T-cell (primary cell): ENCODE data around the gene AKR7A2. TPM values are rescaled to one million over a fixed set of nuclear protein-coding genes. Genes with fewer than 3 reads are reported as not detected.
"Not testable (repeated sequence)": the region's sequence is repeated elsewhere in the genome, so short reads cannot be mapped to it uniquely, and the experiment has no call there.

Source experiments
- ATAC-seq, 4 experiments: fragments of 200-7000 bp in 3 of 4; fragments of 150-1000 bp in 1 of 4; cut with Tn5 transposase; replicated peaks in 1 of 4; 1 replicate in 3 of 4; 2 replicates in 1 of 4; pipeline ENCODE4 v1.10.0; 2021; ENCODE audit warnings: moderate library complexity in 3 of 4, mild to moderate bottlenecking in 2 of 4, moderate number of reproducible peaks in 1 of 4
- CTCF ChIA-PET, 2 donors: fragments of 300-600 bp; sonication (Branson Sonifier 250); formaldehyde crosslinking; loops; one replicate each; lab custom pipeline; 2022; ENCODE audit warnings: antibody characterized with exemption in 2 of 2; lab: Charles Lee
- POLR2A ChIA-PET, 2 donors: fragments of 300-600 bp; sonication (Branson Sonifier 250); formaldehyde crosslinking; loops; one replicate each; lab custom pipeline; 2022; ENCODE audit warnings: antibody characterized with exemption in 2 of 2; lab: Charles Lee
- DNase-seq, 35 experiments: peaks; one replicate each; pipeline versions ENCODE4 v3.0.0 to v3.0.0-alpha.2; 2013 to 2023
- H3K27ac ChIP-seq: one replicate; pipeline ENCODE4 v1.5.1; 2013; ENCODE audit warnings: low read length
- H3K27me3 ChIP-seq, 2 experiments: replicated peaks in 1 of 2; 1 replicate in 1 of 2; 2 replicates in 1 of 2; pipeline versions ENCODE4 v1.6.1 to v1.7.0; 2013; ENCODE audit warnings: low read length in 1 of 2, mixed read lengths in 1 of 2; ENCODE audit not compliant: control insufficient read depth in 2 of 2, insufficient read depth in 2 of 2; ENCODE audit errors: extremely low read depth in 1 of 2
- H3K36me3 ChIP-seq, 2 donors: 1 replicate in 1 of 2; 2 replicates in 1 of 2; pipeline versions ENCODE4 v1.6.1 to v1.7.0; 2013; ENCODE audit warnings: low read length in 1 of 2; ENCODE audit not compliant: control insufficient read depth in 2 of 2, insufficient read depth in 1 of 2; ENCODE audit errors: extremely low read depth in 1 of 2
- H3K4me1 ChIP-seq, 2 experiments: 1 replicate in 1 of 2; 2 replicates in 1 of 2; pipeline versions ENCODE4 v1.6.1 to v1.7.0; 2013; ENCODE audit warnings: low read length in 2 of 2, mixed read lengths in 1 of 2; ENCODE audit not compliant: insufficient read depth in 2 of 2, control insufficient read depth in 1 of 2; ENCODE audit errors: extremely low read depth in 1 of 2
- H3K4me3 ChIP-seq, 2 donors: 1 replicate in 1 of 2; 2 replicates in 1 of 2; pipeline versions ENCODE4 v1.5.1 to v1.7.0; 2013; ENCODE audit warnings: mild to moderate bottlenecking in 2 of 2, low read length in 1 of 2, moderate library complexity in 1 of 2; ENCODE audit not compliant: control insufficient read depth in 1 of 2; ENCODE audit errors: extremely low read depth in 1 of 2
- H3K9me3 ChIP-seq: 2 replicates; pipeline ENCODE4 v1.7.0; 2013
- H3K27ac Mint-ChIP-seq, 2 donors: one replicate each; pipeline ENCODE4 v1.8.0; 2020 to 2021; ENCODE audit warnings: mild to moderate bottlenecking in 2 of 2, mixed read lengths in 2 of 2
- H3K27me3 Mint-ChIP-seq, 2 donors: one replicate each; pipeline ENCODE4 v1.8.0; 2021 to 2022; ENCODE audit warnings: mixed read lengths in 2 of 2
- H3K36me3 Mint-ChIP-seq: one replicate; pipeline ENCODE4 v1.8.0; 2021; ENCODE audit warnings: mixed read lengths
- H3K4me1 Mint-ChIP-seq, 3 donors: one replicate each; pipeline ENCODE4 v1.8.0; 2020 to 2022; ENCODE audit warnings: mixed read lengths in 3 of 3, mild to moderate bottlenecking in 1 of 3
- H3K4me3 Mint-ChIP-seq, 3 donors: one replicate each; pipeline ENCODE4 v1.8.0; 2020 to 2022; ENCODE audit warnings: mild to moderate bottlenecking in 3 of 3, mixed read lengths in 3 of 3, moderate library complexity in 3 of 3
- H3K9me3 Mint-ChIP-seq, 3 donors: one replicate each; pipeline ENCODE4 v1.8.0; 2020 to 2022; ENCODE audit warnings: mixed read lengths in 3 of 3
- WGBS: methylation state at CpG from one replicate; pipeline ENCODE4 v1.1.5; 2013; ENCODE audit warnings: missing lambda C conversion rate; ENCODE audit not compliant: insufficient coverage; 5-methylcytosine and 5-hydroxymethylcytosine counted together
- total RNA-seq, 35 experiments: library from RNA in 6 of 35; stranded (reverse) in 6 of 35; fragments of 120-200 nt in 1 of 35; gene quantifications; one replicate each; pipeline versions ENCODE4 v1.2.1 to v1.2.4 and lab custom pipeline; 2013 to 2026

Gene AKR7A2
- total RNA-seq, 5 donors from 2014 or later (not counting 1 experiment from before 2014, with no cell fraction given), result 20.8 to 35.4 (median 32.0) TPM

DNA sequence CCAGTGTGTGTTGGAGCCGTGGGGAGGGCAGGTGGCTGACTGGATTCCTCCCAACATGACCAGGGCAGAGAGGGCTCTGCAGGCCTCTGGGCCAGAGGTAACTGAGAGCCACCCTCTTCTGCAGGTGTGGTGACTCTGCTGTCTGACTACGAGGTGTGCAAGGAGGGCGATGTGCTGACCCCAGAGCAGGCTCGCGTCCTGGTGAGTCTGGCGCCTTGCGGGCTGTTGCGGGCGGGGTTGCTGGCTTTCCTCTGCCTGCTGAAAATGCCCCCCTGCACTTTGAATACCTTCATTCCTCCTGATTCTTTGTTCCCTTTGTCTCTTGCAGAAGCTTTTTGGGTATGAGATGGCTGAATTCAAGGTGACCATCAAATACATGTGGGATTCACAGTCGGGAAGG lies 53.6 kb downstream of the AKR7A2 start:
- Histone ChIP-seq H3K4me1 (peaks cover under 1 to 11% of the 10 kb centered on the region in 2 experiments), H3K36me3 (peaks cover 22 to 52% of the 10 kb centered on the region in 2 donors), H3K4me3 (no peak overlapping the region), H3K9me3 (no peaks in the 10 kb centered on the region), H3K27me3 (no peaks in the 10 kb centered on the region), H3K27ac (no peak overlapping the region)
- H3K4me1 Mint-ChIP-seq, result peaks cover 5 to 18% (median 14%) of the 10 kb centered on the region in 3 donors
- no peaks in the 10 kb centered on the region for H3K9me3 Mint-ChIP-seq
- no peaks in the 10 kb centered on the region for H3K27me3 Mint-ChIP-seq
- H3K27ac Mint-ChIP-seq, result no peak overlapping the region
- DNase-seq, result no peak
- WGBS, result 100% methylated on average over 3 of the region's 10 CpGs
- POLR2A ChIA-PET, result no interaction called here
- CTCF ChIA-PET, result no interaction called here
- ATAC-seq, result no peak
- H3K4me3 Mint-ChIP-seq, result no peak overlapping the region
- peaks cover 24% of the 10 kb centered on the region for H3K36me3 Mint-ChIP-seq

DNA sequence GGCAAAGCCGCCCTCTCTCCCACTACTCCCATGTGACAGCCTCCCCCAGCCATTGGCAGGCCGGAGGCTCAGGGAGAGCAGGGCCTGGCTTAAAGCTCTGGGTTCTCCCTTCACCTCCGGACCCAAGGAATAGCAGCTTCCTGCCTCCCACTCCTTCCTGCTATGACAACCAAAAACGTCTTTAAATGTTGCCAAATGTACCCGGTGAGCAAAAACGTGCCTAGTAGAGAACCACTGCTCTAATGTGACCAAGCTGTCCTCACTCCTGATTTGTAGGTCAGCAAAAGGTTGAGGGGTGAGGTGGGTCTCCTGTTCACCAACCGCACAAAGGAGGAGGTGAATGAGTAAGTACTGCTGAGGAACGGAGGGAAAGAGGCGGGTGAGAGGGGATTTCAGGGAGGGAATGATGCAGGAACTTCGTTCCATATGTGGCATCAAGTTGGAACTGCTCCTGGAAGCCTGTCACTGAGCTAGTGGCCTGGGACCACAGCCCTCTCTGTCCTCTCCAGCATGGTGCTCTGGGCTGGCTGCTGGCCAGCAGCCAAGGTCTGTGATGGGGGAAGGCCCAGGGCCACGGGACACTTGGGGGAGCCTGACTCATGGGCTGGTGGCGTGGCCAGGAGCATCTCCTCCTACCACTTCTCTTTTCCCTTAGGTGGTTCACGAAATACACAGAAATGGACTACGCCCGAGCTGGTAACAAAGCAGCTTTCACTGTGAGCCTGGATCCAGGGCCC lies 54.6 kb downstream of the AKR7A2 start:
- ChIA-PET CTCF (interaction anchor here in 1 of 2 donors (0.7 kb wide), 1 partner anchor 274 kb away, joined by 3 read pairs; no protein-coding TSS in a partner anchor), POLR2A (no interaction called here)
- DNase-seq, result no peak
- no peaks in the 10 kb centered on the region for H3K27me3 ChIP-seq
- Mint-ChIP-seq H3K27me3 (no peaks in the 10 kb centered on the region), H3K27ac (peak overlapping the region in 1 of 2 donors; percentile 72), H3K4me3 (no peak overlapping the region), H3K36me3 (peaks cover 24% of the 10 kb centered on the region), H3K4me1 (peaks cover 13 to 26% (median 22%) of the 10 kb centered on the region in 3 donors), H3K9me3 (no peaks in the 10 kb centered on the region)
- H3K36me3 ChIP-seq, result peaks cover 22 to 52% of the 10 kb centered on the region in 2 donors
- no peak for ATAC-seq
- WGBS, result 51% methylated on average over 13 of the region's 15 CpGs
- peaks cover 5 to 21% of the 10 kb centered on the region in 2 experiments for H3K4me1 ChIP-seq
- H3K27ac ChIP-seq, result no peak overlapping the region
- H3K4me3 ChIP-seq, result no peak overlapping the region
- no peaks in the 10 kb centered on the region for H3K9me3 ChIP-seq

DNA sequence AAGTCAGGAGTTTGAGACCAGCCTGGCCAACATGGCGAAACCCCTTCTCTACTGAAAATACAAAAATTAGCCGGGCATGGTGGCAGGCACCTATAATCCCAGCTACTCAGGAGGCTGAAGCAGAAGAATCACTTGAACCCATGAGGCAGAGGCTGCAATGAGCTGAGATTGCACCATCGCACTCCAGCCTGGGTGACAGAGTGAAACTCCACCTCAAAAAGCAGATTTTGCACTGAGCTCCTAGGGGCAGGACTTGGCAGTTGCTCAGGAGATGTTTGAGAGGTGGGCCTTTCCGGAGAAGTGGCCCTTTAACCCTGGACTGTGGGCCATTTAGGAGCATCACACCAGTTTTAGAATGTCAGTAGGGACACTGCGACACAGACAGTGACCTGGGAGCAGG lies 55.6 kb downstream of the AKR7A2 start:
- not testable (repeated sequence) for H3K27me3 Mint-ChIP-seq
- H3K36me3 Mint-ChIP-seq, result peaks cover 24% of the 10 kb centered on the region

DNA sequence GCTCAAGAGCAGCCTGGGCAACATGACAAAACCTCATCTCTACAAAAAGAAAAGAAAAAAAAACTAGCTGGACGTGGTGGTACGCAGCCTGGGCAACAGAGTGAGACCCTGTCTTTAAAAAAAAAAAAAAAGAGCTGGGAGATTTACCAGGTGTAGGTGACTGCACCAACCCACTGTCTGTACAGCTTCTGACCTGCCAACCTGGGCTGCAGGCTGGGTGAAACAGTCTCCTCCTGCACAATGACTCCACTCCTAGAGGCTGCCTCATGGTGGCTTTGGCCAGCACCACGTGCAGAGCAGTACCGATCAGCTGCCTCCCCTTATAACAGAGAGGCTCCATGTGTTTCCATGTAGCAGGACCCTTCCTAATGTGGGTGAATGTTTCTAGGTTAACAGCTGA lies 56.7 kb downstream of the AKR7A2 start:
- WGBS, result no CpG with 5 or more reads among the region's 4 CpGs
- DNase-seq, result no peak
- H3K4me1 ChIP-seq, result peaks cover 12 to 35% of the 10 kb centered on the region in 2 experiments
- Mint-ChIP-seq H3K27me3 (no peaks in the 10 kb centered on the region), H3K4me1 (peaks cover 24 to 42% (median 33%) of the 10 kb centered on the region in 3 donors), H3K36me3 (peaks cover 24% of the 10 kb centered on the region), H3K4me3 (no peak overlapping the region), H3K27ac (no peak overlapping the region), H3K9me3 (no peaks in the 10 kb centered on the region)
- ChIA-PET POLR2A (interaction anchor here in 1 of 2 donors (0.7 kb wide), 1 partner anchor 228 kb away, joined by 4 read pairs; no protein-coding TSS in a partner anchor), CTCF (interaction anchor here in 1 of 2 donors (0.6 kb wide), 1 partner anchor 350 kb away, joined by 3 read pairs; no protein-coding TSS in a partner anchor)
- no peaks in the 10 kb centered on the region for H3K9me3 ChIP-seq
- H3K27ac ChIP-seq, result no peak overlapping the region
- H3K36me3 ChIP-seq, result peaks cover 22 to 45% of the 10 kb centered on the region in 2 donors
- H3K27me3 ChIP-seq, result no peaks in the 10 kb centered on the region
- H3K4me3 ChIP-seq, result no peak overlapping the region
- no peak for ATAC-seq

More for the DNA sequence above, 55.6 kb downstream of the AKR7A2 start:
- H3K27ac ChIP-seq, POLR2A ChIA-PET, H3K9me3 Mint-ChIP-seq, DNase-seq, CTCF ChIA-PET, ATAC-seq, H3K27ac Mint-ChIP-seq, H3K27me3 ChIP-seq, H3K9me3 ChIP-seq, H3K4me3 Mint-ChIP-seq, H3K4me3 ChIP-seq: not testable (repeated sequence)
- 93% methylated on average over 4 of the region's 5 CpGs for WGBS
- peaks cover 15 to 33% (median 25%) of the 10 kb centered on the region in 3 donors for H3K4me1 Mint-ChIP-seq
- Histone ChIP-seq H3K36me3 (peaks cover 22 to 52% of the 10 kb centered on the region in 2 donors), H3K4me1 (peaks cover 5 to 28% of the 10 kb centered on the region in 2 experiments)

DNA sequence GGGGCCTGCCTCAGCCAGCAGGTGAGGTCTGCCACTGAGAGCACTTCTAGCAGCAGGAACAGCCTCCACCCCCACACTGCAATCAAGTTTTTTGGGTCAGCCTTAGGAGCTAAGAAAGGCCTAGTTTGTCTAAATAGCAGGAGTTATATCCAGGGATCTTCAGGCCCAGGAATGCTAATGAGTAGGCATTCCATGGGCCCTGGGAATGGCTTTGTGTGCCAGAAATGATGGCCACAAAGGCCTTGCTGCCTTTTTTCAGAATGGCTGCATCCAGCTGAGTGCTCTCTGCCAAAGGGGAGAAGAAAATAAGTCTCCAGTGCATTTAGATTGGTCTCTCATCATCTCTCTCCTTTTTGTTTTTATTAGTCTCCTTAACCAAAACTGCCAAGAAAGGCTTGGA lies 57.5 kb downstream of the AKR7A2 start:
- no peak overlapping the region for H3K4me3 ChIP-seq
- H3K4me1 ChIP-seq, result peaks cover 13 to 35% of the 10 kb centered on the region in 2 experiments
- Mint-ChIP-seq H3K9me3 (no peaks in the 10 kb centered on the region), H3K4me1 (peaks cover 27 to 44% (median 39%) of the 10 kb centered on the region in 3 donors), H3K4me3 (no peak overlapping the region), H3K27ac (no peak overlapping the region), H3K36me3 (peaks cover 19% of the 10 kb centered on the region), H3K27me3 (no peaks in the 10 kb centered on the region)
- H3K9me3 ChIP-seq, result no peaks in the 10 kb centered on the region
- H3K36me3 ChIP-seq, result peaks cover 19 to 38% of the 10 kb centered on the region in 2 donors
- H3K27me3 ChIP-seq, result no peaks in the 10 kb centered on the region
- no peak overlapping the region for H3K27ac ChIP-seq
- ChIA-PET POLR2A (interaction anchor here in 1 of 2 donors (0.7 kb wide), 1 partner anchor 229 kb away, joined by 4 read pairs; no protein-coding TSS in a partner anchor), CTCF (no interaction called here)
- no peak for DNase-seq
- ATAC-seq, result no peak
